HepG2 (cell line): ENCODE data around the gene MYO1E. TPM values are rescaled to one million over a fixed set of nuclear protein-coding genes. Genes with fewer than 3 reads are reported as not detected.

ENCODE experiments used
- ADNP ChIP-seq: sonication (generic); formaldehyde crosslinking; IDR thresholded peaks from 2 replicates; pipeline ENCODE4 v1.4.0; 2020; ENCODE audit warnings: missing genetic modification reagents
- ATF7-NPFF ChIP-seq: sonication (generic); formaldehyde crosslinking; IDR thresholded peaks from 2 replicates; pipeline ENCODE4 v1.8.1; 2023; ENCODE audit warnings: mild to moderate bottlenecking, low read depth, missing genetic modification reagents, moderate library complexity
- HCFC1 ChIP-seq: fragments of 150-350 bp; IDR thresholded peaks from 2 replicates; pipeline ENCODE4 v1.6.1; 2014; ENCODE audit warnings: low read depth, low read length
- IRF1 ChIP-seq: sonication (generic); formaldehyde crosslinking; IDR thresholded peaks from 2 replicates; pipeline ENCODE4 v1.4.0; 2020; ENCODE audit warnings: low read depth, mild to moderate bottlenecking, missing genetic modification reagents
- KDM5B ChIP-seq: sonication (generic); formaldehyde crosslinking; IDR thresholded peaks from 2 replicates; pipeline ENCODE4 v1.4.0; 2020; ENCODE audit warnings: missing genetic modification reagents, mild to moderate bottlenecking, borderline replicate concordance
- KLF15 ChIP-seq: sonication (generic); formaldehyde crosslinking; IDR thresholded peaks from 2 replicates; pipeline ENCODE4 v1.8.1; 2023; ENCODE audit warnings: borderline replicate concordance, mild to moderate bottlenecking, inconsistent platforms, missing genetic modification reagents, mixed read lengths
- NFYC ChIP-seq: IDR thresholded peaks from 2 replicates; pipeline ENCODE4 v1.6.1; 2016; ENCODE audit warnings: missing genetic modification reagents, missing compliant biosample characterization
- NR2F2 ChIP-seq: IDR thresholded peaks from 2 replicates; pipeline ENCODE4 v1.6.1; 2012; ENCODE audit warnings: low read depth, inconsistent platforms, borderline replicate concordance
- NRL ChIP-seq: sonication (generic); formaldehyde crosslinking; IDR thresholded peaks from 2 replicates; pipeline ENCODE4 v1.5.0; 2020; ENCODE audit warnings: missing genetic modification reagents, mild to moderate bottlenecking, moderate library complexity, borderline replicate concordance
- PHF20 ChIP-seq: sonication (generic); formaldehyde crosslinking; IDR thresholded peaks from 2 replicates; pipeline ENCODE4 v1.5.0; 2020; ENCODE audit warnings: mild to moderate bottlenecking, missing genetic modification reagents
- POLR2AphosphoS5 ChIP-seq: IDR thresholded peaks from 2 replicates; pipeline ENCODE4 v1.6.1; 2012; ENCODE audit warnings: low read depth, low read length
- SRSF1 ChIP-seq: fragments of 200-400 bp; formaldehyde crosslinking; optimal IDR thresholded peaks from 2 replicates; pipeline ENCODE3; 2017; ENCODE audit warnings: mild to moderate bottlenecking, low read depth, low read length, moderate library complexity
- THAP9 ChIP-seq: sonication (generic); formaldehyde crosslinking; IDR thresholded peaks from 2 replicates; pipeline ENCODE4; 2020; ENCODE audit warnings: missing genetic modification reagents, mild to moderate bottlenecking, borderline replicate concordance
- ZFP1 ChIP-seq: IDR thresholded peaks from 2 replicates; pipeline ENCODE4 v1.6.1; 2016
- ZFY ChIP-seq: sonication (generic); formaldehyde crosslinking; IDR thresholded peaks from 2 replicates; pipeline ENCODE4 v1.4.0; 2020; ENCODE audit warnings: missing genetic modification reagents
- ZNF256 ChIP-seq: sonication (generic); formaldehyde crosslinking; conservative IDR thresholded peaks from 2 replicates; pipeline ENCODE4 v1.4.0; 2020; ENCODE audit warnings: missing genetic modification reagents
- ZNF512B ChIP-seq: sonication (generic); formaldehyde crosslinking; IDR thresholded peaks from 2 replicates; pipeline ENCODE4 v1.5.1; 2020; ENCODE audit warnings: missing genetic modification reagents, mild to moderate bottlenecking, borderline replicate concordance
- ZNF567 ChIP-seq: sonication (generic); formaldehyde crosslinking; IDR thresholded peaks from 2 replicates; pipeline ENCODE4 v1.8.1; 2023; ENCODE audit warnings: mild to moderate bottlenecking, missing genetic modification reagents, borderline replicate concordance
- ZNF605 ChIP-seq: sonication (generic); formaldehyde crosslinking; IDR thresholded peaks from 2 replicates; pipeline ENCODE4 v1.8.0; 2022; ENCODE audit warnings: mild to moderate bottlenecking, missing genetic modification reagents
- ZNF75D ChIP-seq: sonication (generic); formaldehyde crosslinking; IDR thresholded peaks from 2 replicates; pipeline ENCODE4 v1.8.1; 2023; ENCODE audit warnings: missing genetic modification reagents, mild to moderate bottlenecking, borderline replicate concordance
- ZNF773 ChIP-seq: sonication (generic); formaldehyde crosslinking; IDR thresholded peaks from 2 replicates; pipeline ENCODE4 v1.4.0; 2020; ENCODE audit warnings: missing genetic modification reagents, borderline replicate concordance
- ZNF784 ChIP-seq: sonication (generic); formaldehyde crosslinking; IDR thresholded peaks from 2 replicates; pipeline ENCODE4 v1.5.1; 2020; ENCODE audit warnings: missing genetic modification reagents, mild to moderate bottlenecking, borderline replicate concordance
- polyA plus RNA-seq, 8 experiments: library from polyadenylated mRNA; depleted of rRNA in 3 of 8; stranded (reverse) in 7 of 8; unstranded in 1 of 8; fragments of >200 nt; fragmentation: Illumina TruSeq in 4 of 8; extraction: Trizol in 4 of 8; gene quantifications; 2 replicates each; pipeline versions ENCODE4 v1.2.1 to v1.2.3, GENCODE V29; 2011 to 2016; ENCODE audit warnings: low read depth in 4 of 8, missing spikeins in 1 of 8, mixed read lengths in 1 of 8; ENCODE audit not compliant: insufficient read depth in 1 of 8
- total RNA-seq, 5 experiments: library from RNA; depleted of rRNA; stranded (reverse); fragments of >200 nt; fragmentation: Illumina TruSeq; extraction: Trizol; gene quantifications; 2 replicates each; pipeline ENCODE4 v1.2.3, GENCODE V29; 2016; ENCODE audit warnings: low read depth in 1 of 5

MYO1E gene
- total and polyA plus RNA-seq, 2 of the 13 experiments (the other 11 are each of a cell fraction or from before 2014, with no cell fraction given): 15.7 to 25.1 TPM

- TF ChIP-seq ZNF75D (CRISPR knock-in tag): no peak
- 0 out of 2 replicates have a peak, but pooled peaks have one; percentile 59 for TF ChIP-seq THAP9
- TF ChIP-seq ZFY (CRISPR knock-in tag): peak; percentile 72
- TF ChIP-seq PHF20 (CRISPR knock-in tag): peak; percentile 54; the same call in 1 of the 2 replicates
- peak; percentile 94 for TF ChIP-seq NFYC
- 0 out of 2 replicates have a peak, but pooled peaks have one; percentile 44 for TF ChIP-seq ZFP1 (CRISPR knock-in tag)
- no peak for TF ChIP-seq ZNF784 (CRISPR knock-in tag)
- peak; percentile 86; the same call in 1 of the 2 replicates for TF ChIP-seq KDM5B
- TF ChIP-seq ZNF605 (CRISPR knock-in tag): no peak
- TF ChIP-seq HCFC1: no peak
- TF ChIP-seq IRF1 (CRISPR knock-in tag): no peak
- TF ChIP-seq ZNF512B (CRISPR knock-in tag): 0 out of 2 replicates have a peak, but pooled peaks have one; percentile 61
- 0 out of 2 replicates have a peak, but pooled peaks have one; percentile 31 for TF ChIP-seq ZNF256 (CRISPR knock-in tag)
- peak; percentile 40; the same call in 1 of the 2 replicates for TF ChIP-seq NRL (CRISPR knock-in tag)
- TF ChIP-seq ATF7-NPFF (CRISPR knock-in tag): peak; percentile 78
- peak; percentile 66 for TF ChIP-seq SRSF1
- 0 out of 2 replicates have a peak, but pooled peaks have one; percentile 47 for TF ChIP-seq KLF15 (CRISPR knock-in tag)
- peak; percentile 86 for TF ChIP-seq POLR2AphosphoS5
- no peak; the same call in 1 of the 2 replicates for TF ChIP-seq NR2F2
- TF ChIP-seq ZNF773 (CRISPR knock-in tag): no peak
- TF ChIP-seq ADNP (CRISPR knock-in tag): no peak
- TF ChIP-seq ZNF567 (CRISPR knock-in tag): 0 out of 2 replicates have a peak, but pooled peaks have one; percentile 33
These were observed 267.5 kb downstream of the MYO1E start, which contains the start of gene CCNB2 (continued) for GRCh38 chr15:59104912-59105732.
